ENCODE results near the gene TGFBR3. TPM values are rescaled to one million over a fixed set of nuclear protein-coding genes. Genes with fewer than 3 reads are reported as not detected.

The TGFBR3 gene
- total and polyA plus RNA-seq, 2 of the 8 experiments (the other 6 are each of a cell fraction or from before 2014, with no cell fraction given), result 2.0 to 6.1 TPM

- Histone ChIP-seq H2AK5ac (ENCODE audit: low read depth, low read length) (no peak overlapping the region), H4K91ac (replicated peaks; ENCODE audit: insufficient read length, low read length) (no peak overlapping the region), H3K14ac (ENCODE audit: insufficient read length) (no peak overlapping the region), H3K9me3 (ENCODE audit: insufficient read depth in 2 of 2, low read depth in 1 of 2, low read length in 1 of 2) (no peaks in the 10 kb centered on the region), H2BK15ac (ENCODE audit: low read length) (no peak overlapping the region), H3K9ac (replicated peaks in 1 of 4; ENCODE audit: extremely low read depth in 1 of 4, low read depth in 3 of 4, low read length in 3 of 4) (no peak overlapping the region), H3K27ac (ENCODE audit: low read depth, low read length) (no peak overlapping the region), H3K36me3 (ENCODE audit: control insufficient read depth in 2 of 4, insufficient read depth in 4 of 4, low read length in 3 of 4) (no peaks in the 10 kb centered on the region), H3K23me2 (ENCODE audit: low read depth, low read length) (no peaks in the 10 kb centered on the region), H3K4me3 (ENCODE audit: extremely low read depth in 1 of 4, insufficient read depth in 2 of 4, low read depth in 3 of 4, low read length in 4 of 4) (no peak overlapping the region), H3K23ac (ENCODE audit: insufficient read length) (no peak overlapping the region), H3K27me3 (replicated peaks in 1 of 4; ENCODE audit: control insufficient read depth in 3 of 4, extremely low read depth in 1 of 4, insufficient read depth in 3 of 4, low read length in 3 of 4) (no peaks in the 10 kb centered on the region), H4K5ac (ENCODE audit: insufficient read length, low read depth, low read length) (no peak overlapping the region), H4K20me1 (replicated peaks in 1 of 2; ENCODE audit: control insufficient read depth in 1 of 2, insufficient read depth in 2 of 2, low read length in 2 of 2) (no peaks in the 10 kb centered on the region), H2BK12ac (ENCODE audit: low read depth, low read length) (no peak overlapping the region), H3K4ac (replicated peaks; ENCODE audit: insufficient read length, low read depth, low read length) (no peak overlapping the region), H3K18ac (ENCODE audit: extremely low read depth, low read length) (no peak overlapping the region), H4K8ac (ENCODE audit: extremely low read depth, insufficient read depth, low read length) (no peak overlapping the region), H2BK120ac (replicated peaks; ENCODE audit: low read depth, low read length) (no peak overlapping the region), H2BK5ac (ENCODE audit: low read depth, low read length) (no peak overlapping the region), H3K79me2 (ENCODE audit: control insufficient read depth in 1 of 2, insufficient read depth in 2 of 2, low read length in 2 of 2) (no peaks in the 10 kb centered on the region), H2BK20ac (ENCODE audit: low read length) (no peak overlapping the region), H3K56ac (replicated peaks; ENCODE audit: insufficient read length, low read depth, low read length) (no peak overlapping the region), H3K79me1 (ENCODE audit: low read depth, low read length) (no peaks in the 10 kb centered on the region), H2AFZ (ENCODE audit: low read length) (no peak overlapping the region), H3K4me2 (ENCODE audit: insufficient read depth in 1 of 2, low read depth in 2 of 2, low read length in 2 of 2) (no peak overlapping the region), H3K4me1 (replicated peaks in 1 of 4; ENCODE audit: control insufficient read depth in 3 of 4, insufficient read depth in 4 of 4, low read length in 3 of 4) (peaks cover 0 to 12% (median 6%) of the 10 kb centered on the region in 4 experiments; a peak in 6 of 7 replicates)
- ChIA-PET POLR2A (ENCODE audit: partially characterized antibody) (no interaction called here), CTCF (ENCODE audit: partially characterized antibody) (interaction anchor here (0.6 to 0.8 kb wide), 3 partner anchors 10 to 332 kb away, joined by 3 read pairs; no protein-coding TSS in a partner anchor)
- 95% methylated on average over 5 of the region's 5 CpGs; no CpG with 5 or more reads in 1 of the 2 experiments for WGBS, 2 experiments (ENCODE audit: extremely low coverage in 1 of 2, insufficient coverage in 1 of 2, insufficient read length in 1 of 2, insufficient replicate concordance in 2 of 2, low coverage in 1 of 2, low lambda C conversion rate in 2 of 2, missing lambda C conversion rate in 1 of 2)
- FAIRE-seq (no peak), DNase-seq (ENCODE audit: low read depth in 1 of 2, low spot score in 2 of 2) (no peak)
- TF ChIP-seq NRF1 (IDR thresholded peaks at IDR 0.05; ENCODE audit: low read depth, low read length) (no peak), FOSL1 (IDR thresholded peaks at IDR 0.05; ENCODE audit: insufficient read depth, low read depth, low read length) (no peak), POLR2A (IDR thresholded peaks at IDR 0.05; ENCODE audit: control extremely low read depth in 1 of 2, low read depth in 2 of 2, low read length in 2 of 2) (no peak), CREB1 (IDR thresholded peaks at IDR 0.05) (no peak), KDM4A (IDR thresholded peaks at IDR 0.05; ENCODE audit: low read depth, low read length, severe bottlenecking) (no peak), CTBP2 (IDR thresholded peaks at IDR 0.05; ENCODE audit: borderline replicate concordance, insufficient read depth, insufficient read length, low read length) (no peak), GABPA (IDR thresholded peaks at IDR 0.05; ENCODE audit: borderline replicate concordance, insufficient read depth, low read length) (no peak), NANOG (IDR thresholded peaks at IDR 0.05; ENCODE audit: insufficient read depth, low read depth, low read length, poor library complexity, severe bottlenecking) (no peak), SUZ12 (IDR thresholded peaks at IDR 0.05; ENCODE audit: low read length) (no peak), JUN (IDR thresholded peaks at IDR 0.05; ENCODE audit: low read depth, low read length) (no peak), CTCF (IDR thresholded peaks at IDR 0.05; ENCODE audit: control extremely low read depth in 1 of 3, insufficient read depth in 1 of 3, low read depth in 1 of 3, low read length in 3 of 3) (no peak)
Measured at GRCh38 chr1:91708691-91709090, 177.3 kb downstream of the TGFBR3 start.

All from H1 (cell line).